Endothelial cell (in vitro differentiated cells): Measurements from ENCODE around the gene PRKCZ. TPM values are rescaled to one million over a fixed set of nuclear protein-coding genes. Genes with fewer than 3 reads are reported as not detected.

Experiments used
- DNase-seq: peaks from one replicate; pipeline ENCODE4 v3.0.0; 2021; ENCODE audit warnings: low spot score
- H3K27ac Mint-ChIP-seq: one replicate; pipeline ENCODE4 v1.8.0; 2021; ENCODE audit warnings: mixed read lengths, inconsistent platforms; ENCODE audit not compliant: unreplicated experiment
- H3K27me3 Mint-ChIP-seq: one replicate; pipeline ENCODE4 v1.8.0; 2021; ENCODE audit warnings: mild to moderate bottlenecking, moderate library complexity, mixed read lengths, inconsistent platforms; ENCODE audit not compliant: unreplicated experiment
- H3K36me3 Mint-ChIP-seq: one replicate; pipeline ENCODE4 v1.8.0; 2021; ENCODE audit warnings: mild to moderate bottlenecking, low read depth, mixed read lengths, inconsistent platforms; ENCODE audit not compliant: unreplicated experiment
- H3K4me1 Mint-ChIP-seq: one replicate; pipeline ENCODE4 v1.8.0; 2021; ENCODE audit warnings: mild to moderate bottlenecking, mixed read lengths, inconsistent platforms; ENCODE audit not compliant: unreplicated experiment
- H3K4me3 Mint-ChIP-seq: one replicate; pipeline ENCODE4 v1.8.0; 2021; ENCODE audit warnings: mild to moderate bottlenecking, mixed read lengths, inconsistent platforms; ENCODE audit not compliant: unreplicated experiment
- H3K9me3 Mint-ChIP-seq: one replicate; pipeline ENCODE4 v1.8.0; 2021; ENCODE audit warnings: mixed read lengths, inconsistent platforms; ENCODE audit not compliant: unreplicated experiment
- total RNA-seq: library from RNA; stranded (reverse); fragmentation: NEBNext Ultra II Directional; extraction: Animal tissue kit (Norgen Biotek cat#: 25700); gene quantifications from one replicate; pipeline ENCODE4 v1.2.1, GENCODE V29; 2021; ENCODE audit not compliant: unreplicated experiment
- TF ChIP-seq, protein P1 (sequence below): fragments of 200-600 bp; sonication (generic); IDR thresholded peaks from one replicate; pipeline ENCODE4 v1.5.0; 2021; ENCODE audit warnings: antibody characterized with exemption; ENCODE audit not compliant: unreplicated experiment

The PRKCZ gene
- total RNA-seq, 1 donor from 2014 or later = 23.1 TPM

GRCh38 chr1:2067393-2067792, 17.2 kb downstream of the PRKCZ start:
- Mint-ChIP-seq H3K27me3 (peaks cover 10% of the 10 kb centered on the region), H3K4me3 (no peak overlapping the region), H3K9me3 (no peaks in the 10 kb centered on the region), H3K4me1 (no peaks in the 10 kb centered on the region), H3K36me3 (peaks cover 25% of the 10 kb centered on the region), H3K27ac (no peak overlapping the region)
- no peak for DNase-seq
- TF ChIP-seq, protein P1, sequence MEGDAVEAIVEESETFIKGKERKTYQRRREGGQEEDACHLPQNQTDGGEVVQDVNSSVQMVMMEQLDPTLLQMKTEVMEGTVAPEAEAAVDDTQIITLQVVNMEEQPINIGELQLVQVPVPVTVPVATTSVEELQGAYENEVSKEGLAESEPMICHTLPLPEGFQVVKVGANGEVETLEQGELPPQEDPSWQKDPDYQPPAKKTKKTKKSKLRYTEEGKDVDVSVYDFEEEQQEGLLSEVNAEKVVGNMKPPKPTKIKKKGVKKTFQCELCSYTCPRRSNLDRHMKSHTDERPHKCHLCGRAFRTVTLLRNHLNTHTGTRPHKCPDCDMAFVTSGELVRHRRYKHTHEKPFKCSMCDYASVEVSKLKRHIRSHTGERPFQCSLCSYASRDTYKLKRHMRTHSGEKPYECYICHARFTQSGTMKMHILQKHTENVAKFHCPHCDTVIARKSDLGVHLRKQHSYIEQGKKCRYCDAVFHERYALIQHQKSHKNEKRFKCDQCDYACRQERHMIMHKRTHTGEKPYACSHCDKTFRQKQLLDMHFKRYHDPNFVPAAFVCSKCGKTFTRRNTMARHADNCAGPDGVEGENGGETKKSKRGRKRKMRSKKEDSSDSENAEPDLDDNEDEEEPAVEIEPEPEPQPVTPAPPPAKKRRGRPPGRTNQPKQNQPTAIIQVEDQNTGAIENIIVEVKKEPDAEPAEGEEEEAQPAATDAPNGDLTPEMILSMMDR = no peak

GRCh38 chr1:2067981-2068380, 17.8 kb downstream of the PRKCZ start:
- DNase-seq = no peak
- Mint-ChIP-seq H3K27me3 (peaks cover 12% of the 10 kb centered on the region), H3K36me3 (peaks cover 21% of the 10 kb centered on the region), H3K4me1 (no peaks in the 10 kb centered on the region), H3K4me3 (no peak overlapping the region), H3K27ac (no peak overlapping the region), H3K9me3 (no peaks in the 10 kb centered on the region)
- TF ChIP-seq, protein P1 = no peak

DNA sequence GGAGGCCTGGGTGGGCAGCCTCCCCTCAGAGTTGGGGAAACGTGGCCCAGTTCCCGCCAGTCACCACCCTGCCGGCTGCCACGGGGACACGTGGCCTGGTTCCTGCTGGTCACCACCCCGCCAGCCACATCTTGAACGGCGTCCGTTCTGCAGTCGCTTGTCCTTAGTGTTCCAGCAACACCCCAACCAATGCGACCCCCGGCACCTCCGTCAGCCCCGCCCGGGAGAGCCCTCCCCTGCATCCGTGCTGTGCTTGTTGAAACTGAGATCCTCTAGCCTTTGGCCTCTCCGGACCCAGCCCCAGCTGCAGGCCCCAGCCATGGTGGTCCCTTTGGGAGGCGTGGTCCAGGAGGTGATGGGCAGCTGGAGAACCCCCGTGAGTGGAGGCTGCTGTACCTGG, 18.7 kb downstream of the PRKCZ start:
- TF ChIP-seq, protein P1 = no peak
- no peak overlapping the region for H3K4me3 Mint-ChIP-seq
- no peak overlapping the region for H3K27ac Mint-ChIP-seq
- DNase-seq = no peak
- peaks cover 19% of the 10 kb centered on the region for H3K36me3 Mint-ChIP-seq
- no peaks in the 10 kb centered on the region for H3K9me3 Mint-ChIP-seq
- peaks cover 11% of the 10 kb centered on the region for H3K27me3 Mint-ChIP-seq
- no peaks in the 10 kb centered on the region for H3K4me1 Mint-ChIP-seq

DNA sequence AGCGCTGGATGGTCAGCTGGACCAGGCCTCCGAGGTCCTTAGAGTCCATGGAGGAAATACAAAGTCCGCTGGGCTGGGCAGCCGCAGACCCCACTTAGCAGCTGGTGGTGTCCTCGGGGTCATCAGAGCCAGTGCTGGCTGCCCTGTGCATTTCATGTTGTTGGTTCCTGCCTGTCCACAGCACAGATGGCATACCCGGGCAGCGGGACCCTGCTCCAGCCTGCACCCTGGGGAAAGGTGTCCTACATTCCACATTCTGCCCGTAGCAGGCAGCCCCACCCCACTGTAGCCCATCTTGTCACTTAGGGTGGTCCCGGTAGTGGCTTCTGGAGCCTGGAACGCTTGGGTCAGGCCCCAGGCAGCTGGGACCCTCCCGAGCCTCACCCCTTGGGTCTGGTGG, 19.8 kb downstream of the PRKCZ start:
- peaks cover 12% of the 10 kb centered on the region for H3K36me3 Mint-ChIP-seq
- H3K27ac Mint-ChIP-seq = no peak overlapping the region
- no peak overlapping the region for H3K4me3 Mint-ChIP-seq
- H3K9me3 Mint-ChIP-seq = no peaks in the 10 kb centered on the region
- H3K27me3 Mint-ChIP-seq = peaks cover 12% of the 10 kb centered on the region
- TF ChIP-seq, protein P1 = no peak
- no peak for DNase-seq
- no peaks in the 10 kb centered on the region for H3K4me1 Mint-ChIP-seq

DNA sequence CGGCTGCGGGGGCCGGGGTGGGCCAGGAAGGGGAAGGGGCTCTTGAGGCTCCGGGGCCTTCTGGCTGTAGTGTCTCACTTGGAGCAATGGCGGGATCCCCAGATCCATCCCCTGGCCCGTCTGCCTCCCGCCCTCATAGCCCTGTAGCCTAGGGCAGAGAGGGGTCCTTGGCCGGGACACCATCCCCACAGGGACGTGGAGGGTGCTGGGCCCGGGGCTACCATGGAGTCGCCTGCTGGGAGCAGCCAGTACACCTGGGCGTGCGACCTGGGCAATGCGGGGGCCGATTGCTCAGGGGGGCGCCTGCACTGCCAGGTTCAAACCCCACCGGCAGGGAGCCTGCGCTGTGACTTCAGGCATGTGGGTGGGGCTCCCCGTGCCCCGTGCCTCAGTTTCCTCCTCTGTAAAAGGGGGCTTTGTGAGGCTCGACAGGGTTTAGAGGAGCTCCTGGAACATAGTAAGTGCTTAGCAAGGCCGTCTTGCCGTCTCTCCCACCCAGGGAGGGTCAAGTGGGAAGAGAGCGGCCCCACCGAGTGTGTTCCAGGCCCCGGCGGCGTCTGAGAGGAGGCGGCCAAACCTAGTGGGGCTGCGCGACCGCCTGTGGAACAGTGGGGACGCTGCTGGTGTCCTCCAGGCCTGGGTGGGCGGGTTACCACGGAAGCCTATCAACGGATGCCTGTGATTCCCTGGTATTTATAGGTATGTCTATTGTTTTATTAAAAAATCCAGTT, 20.8 kb downstream of the PRKCZ start:
- no peak overlapping the region for H3K27ac Mint-ChIP-seq
- peaks cover 12% of the 10 kb centered on the region for H3K27me3 Mint-ChIP-seq
- H3K4me3 Mint-ChIP-seq = no peak overlapping the region
- no peak for DNase-seq
- no peaks in the 10 kb centered on the region for H3K9me3 Mint-ChIP-seq
- no peaks in the 10 kb centered on the region for H3K4me1 Mint-ChIP-seq
- H3K36me3 Mint-ChIP-seq = peaks cover 5% of the 10 kb centered on the region
- TF ChIP-seq, protein P1 = no peak
